Neural progenitor cell (in vitro differentiated cells): ENCODE results near the gene RNF212. TPM values are rescaled to one million over a fixed set of nuclear protein-coding genes. Genes with fewer than 3 reads are reported as not detected.

Source experiments
- DNase-seq: peaks from one replicate; pipeline ENCODE4 v3.0.0-alpha.2; 2016; ENCODE audit warnings: low spot score
- H2AFZ ChIP-seq: fragments of 200-600 bp; sonication (generic); replicated peaks from 2 replicates; pipeline ENCODE4 v1.6.1; 2016; ENCODE audit warnings: antibody characterized with exemption
- H3F3A ChIP-seq: fragments of 200-600 bp; sonication (generic); 2 replicates; pipeline ENCODE4 v1.6.1; 2016; ENCODE audit warnings: antibody characterized with exemption, low read depth
- H3K27ac ChIP-seq: fragments of 200-600 bp; sonication (generic); 2 replicates; pipeline ENCODE4 v1.5.1; 2016; ENCODE audit warnings: mild to moderate bottlenecking
- H3K27me3 ChIP-seq: fragments of 200-600 bp; sonication (generic); 2 replicates; pipeline ENCODE4 v1.6.1; 2016; ENCODE audit warnings: mild to moderate bottlenecking, moderate library complexity
- H3K36me3 ChIP-seq: fragments of 200-600 bp; sonication (generic); 2 replicates; pipeline ENCODE4 v1.5.1; 2016
- H3K4me1 ChIP-seq: fragments of 200-600 bp; sonication (generic); 2 replicates; pipeline ENCODE4 v1.6.1; 2016; ENCODE audit warnings: mixed run types
- H3K4me2 ChIP-seq: fragments of 200-600 bp; sonication (generic); 2 replicates; pipeline ENCODE4 v1.6.1; 2016
- H3K4me3 ChIP-seq: fragments of 200-600 bp; sonication (generic); 2 replicates; pipeline ENCODE4 v1.5.1; 2016
- H3K79me2 ChIP-seq: fragments of 200-600 bp; sonication (generic); 2 replicates; pipeline ENCODE4 v1.6.1; 2016; ENCODE audit warnings: low read depth
- H3K9ac ChIP-seq: fragments of 200-600 bp; sonication (generic); 2 replicates; pipeline ENCODE4 v1.6.1; 2016
- H3K9me3 ChIP-seq: fragments of 200-600 bp; sonication (generic); 2 replicates; pipeline ENCODE4 v1.5.1; 2016; ENCODE audit warnings: low read depth
- H4K20me1 ChIP-seq: fragments of 200-600 bp; sonication (generic); 2 replicates; pipeline ENCODE4 v1.6.1; 2016; ENCODE audit warnings: low read depth
- H3K27ac Mint-ChIP-seq: 3 replicates; pipeline ENCODE4 v1.8.0; 2021; ENCODE audit warnings: mixed read lengths
- H3K27me3 Mint-ChIP-seq: 2 replicates; pipeline ENCODE4 v1.8.0; 2022; ENCODE audit warnings: low read depth, mild to moderate bottlenecking, inconsistent platforms, moderate library complexity, mixed read lengths; ENCODE audit not compliant: insufficient read depth
- H3K36me3 Mint-ChIP-seq: 3 replicates; pipeline ENCODE4 v1.8.0; 2021; ENCODE audit warnings: mixed read lengths
- H3K4me1 Mint-ChIP-seq: 3 replicates; pipeline ENCODE4 v1.8.0; 2021; ENCODE audit warnings: mixed read lengths
- H3K4me3 Mint-ChIP-seq: 3 replicates; pipeline ENCODE4 v1.8.0; 2021; ENCODE audit warnings: mild to moderate bottlenecking, moderate library complexity, mixed read lengths
- H3K9me3 Mint-ChIP-seq: 3 replicates; pipeline ENCODE4 v1.8.0; 2020; ENCODE audit warnings: mixed read lengths
- EZH2 ChIP-seq: fragments of 200-600 bp; sonication (generic); IDR thresholded peaks from 2 replicates; pipeline ENCODE4 v1.6.1; 2017; ENCODE audit warnings: antibody characterized with exemption, mild to moderate bottlenecking, moderate library complexity
- EZH2phosphoT487 ChIP-seq: fragments of 200-600 bp; sonication (generic); IDR thresholded peaks from 2 replicates; pipeline ENCODE4 v1.6.1; 2017; ENCODE audit warnings: antibody characterized with exemption
- total RNA-seq: library from RNA; depleted of rRNA; stranded (reverse); fragments of >200 nt; gene quantifications from 2 replicates; pipeline ENCODE4 v1.2.3, GENCODE V29; 2015; ENCODE audit warnings: low replicate concordance
- TF ChIP-seq, protein P1 (sequence below): fragments of 200-600 bp; sonication (generic); IDR thresholded peaks from 2 replicates; pipeline ENCODE4 v1.5.1; 2017; ENCODE audit warnings: antibody characterized with exemption, mild to moderate bottlenecking

Gene RNF212
- total RNA-seq, 1 donor from 2014 or later: 3.4 TPM

DNA sequence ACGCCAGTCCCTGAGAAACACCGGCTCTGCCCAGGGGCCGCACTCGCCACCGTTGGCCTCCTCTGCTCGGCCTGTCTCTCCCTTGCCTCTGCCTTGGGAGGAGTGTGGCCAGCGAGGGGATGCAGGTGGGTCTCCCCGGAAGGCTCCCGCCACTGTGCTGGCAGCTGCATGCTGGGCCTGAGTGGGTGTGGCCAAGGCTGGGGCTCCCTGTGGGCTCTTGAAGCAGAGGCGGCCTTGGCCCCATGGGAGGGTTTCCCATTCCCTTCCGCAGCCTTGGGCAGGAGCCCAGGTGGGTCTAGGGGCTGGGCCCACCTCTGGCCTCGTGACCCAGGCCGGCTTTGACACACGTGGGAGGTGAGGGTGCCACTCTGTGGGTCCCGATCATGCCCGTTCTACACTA lies 82.8 kb downstream of the RNF212 start:
- Histone ChIP-seq H3K4me1 (peaks cover 17% of the 10 kb centered on the region), H3K4me2 (no peak overlapping the region), H3K9me3 (no peaks in the 10 kb centered on the region), H3K9ac (no peak overlapping the region), H3K27ac (no peak overlapping the region), H3K79me2 (no peaks in the 10 kb centered on the region), H4K20me1 (peaks cover 6% of the 10 kb centered on the region), H3K4me3 (no peak overlapping the region), H2AFZ (no peak overlapping the region), H3K27me3 (no peaks in the 10 kb centered on the region), H3K36me3 (no peaks in the 10 kb centered on the region), H3F3A (peaks cover 5% of the 10 kb centered on the region)
- DNase-seq: no peak
- peaks cover 3% of the 10 kb centered on the region for H3K9me3 Mint-ChIP-seq
- H3K4me3 Mint-ChIP-seq: no peak overlapping the region
- H3K27me3 Mint-ChIP-seq: peaks cover 9% of the 10 kb centered on the region
- TF ChIP-seq EZH2 (no peak), EZH2phosphoT487 (no peak)
- TF ChIP-seq, protein P1, sequence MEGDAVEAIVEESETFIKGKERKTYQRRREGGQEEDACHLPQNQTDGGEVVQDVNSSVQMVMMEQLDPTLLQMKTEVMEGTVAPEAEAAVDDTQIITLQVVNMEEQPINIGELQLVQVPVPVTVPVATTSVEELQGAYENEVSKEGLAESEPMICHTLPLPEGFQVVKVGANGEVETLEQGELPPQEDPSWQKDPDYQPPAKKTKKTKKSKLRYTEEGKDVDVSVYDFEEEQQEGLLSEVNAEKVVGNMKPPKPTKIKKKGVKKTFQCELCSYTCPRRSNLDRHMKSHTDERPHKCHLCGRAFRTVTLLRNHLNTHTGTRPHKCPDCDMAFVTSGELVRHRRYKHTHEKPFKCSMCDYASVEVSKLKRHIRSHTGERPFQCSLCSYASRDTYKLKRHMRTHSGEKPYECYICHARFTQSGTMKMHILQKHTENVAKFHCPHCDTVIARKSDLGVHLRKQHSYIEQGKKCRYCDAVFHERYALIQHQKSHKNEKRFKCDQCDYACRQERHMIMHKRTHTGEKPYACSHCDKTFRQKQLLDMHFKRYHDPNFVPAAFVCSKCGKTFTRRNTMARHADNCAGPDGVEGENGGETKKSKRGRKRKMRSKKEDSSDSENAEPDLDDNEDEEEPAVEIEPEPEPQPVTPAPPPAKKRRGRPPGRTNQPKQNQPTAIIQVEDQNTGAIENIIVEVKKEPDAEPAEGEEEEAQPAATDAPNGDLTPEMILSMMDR: no peak
- no peaks in the 10 kb centered on the region for H3K36me3 Mint-ChIP-seq
- peaks cover 4% of the 10 kb centered on the region for H3K4me1 Mint-ChIP-seq
- no peak overlapping the region for H3K27ac Mint-ChIP-seq

GRCh38 chr4:1030031-1030430 lies 83.3 kb downstream of the RNF212 start:
- H3F3A ChIP-seq: peaks cover 5% of the 10 kb centered on the region
- H2AFZ ChIP-seq: no peak overlapping the region
- H3K4me1 Mint-ChIP-seq: peaks cover 4% of the 10 kb centered on the region
- no peaks in the 10 kb centered on the region for H3K27me3 ChIP-seq
- H3K4me3 Mint-ChIP-seq: no peak overlapping the region
- no peak overlapping the region for H3K27ac ChIP-seq
- no peak overlapping the region for H3K9ac ChIP-seq
- H3K36me3 Mint-ChIP-seq: peaks cover 5% of the 10 kb centered on the region
- peaks cover 3% of the 10 kb centered on the region for H3K9me3 Mint-ChIP-seq
- TF ChIP-seq EZH2: no peak
- TF ChIP-seq EZH2phosphoT487: no peak
- TF ChIP-seq, protein P1: no peak
- H3K79me2 ChIP-seq: no peaks in the 10 kb centered on the region
- DNase-seq: no peak
- no peak overlapping the region for H3K4me2 ChIP-seq
- no peaks in the 10 kb centered on the region for H3K9me3 ChIP-seq
- H3K27me3 Mint-ChIP-seq: peaks cover 9% of the 10 kb centered on the region
- no peak overlapping the region for H3K4me3 ChIP-seq
- H4K20me1 ChIP-seq: peaks cover 6% of the 10 kb centered on the region
- H3K4me1 ChIP-seq: peaks cover 13% of the 10 kb centered on the region
- H3K27ac Mint-ChIP-seq: no peak overlapping the region
- H3K36me3 ChIP-seq: no peaks in the 10 kb centered on the region

DNA sequence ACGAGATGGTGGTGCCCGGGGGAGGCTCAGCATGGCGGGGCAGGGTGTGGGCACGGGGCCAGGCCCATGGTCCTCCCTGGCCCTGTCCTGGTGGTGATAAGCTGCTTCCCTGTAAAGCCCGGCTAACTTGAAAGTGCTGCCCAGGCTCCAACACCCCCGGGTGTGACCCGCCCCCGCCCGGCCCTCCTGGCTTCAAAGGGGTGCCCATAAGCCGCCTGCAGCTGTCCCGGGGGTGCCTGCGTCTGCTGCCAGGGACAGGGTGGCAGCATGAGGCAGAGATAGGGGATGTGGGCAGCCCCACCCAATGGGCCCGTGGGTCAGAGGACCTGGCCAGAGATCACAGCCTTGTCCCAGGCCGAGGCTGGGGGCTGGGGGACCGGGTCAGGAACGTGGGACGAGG lies 83.8 kb downstream of the RNF212 start:
- no peaks in the 10 kb centered on the region for H3K9me3 ChIP-seq
- peaks cover 13% of the 10 kb centered on the region for H3K4me1 ChIP-seq
- H3K4me3 ChIP-seq: no peak overlapping the region
- no peak overlapping the region for H3K9ac ChIP-seq
- peaks cover 6% of the 10 kb centered on the region for H4K20me1 ChIP-seq
- peaks cover 5% of the 10 kb centered on the region for H3F3A ChIP-seq
- no peak overlapping the region for H3K4me3 Mint-ChIP-seq
- H3K27me3 ChIP-seq: no peaks in the 10 kb centered on the region
- H3K27ac ChIP-seq: no peak overlapping the region
- no peak for DNase-seq
- H3K4me2 ChIP-seq: no peak overlapping the region
- no peak overlapping the region for H3K27ac Mint-ChIP-seq
- no peak overlapping the region for H2AFZ ChIP-seq
- TF ChIP-seq EZH2phosphoT487: no peak
- no peak for TF ChIP-seq EZH2
- TF ChIP-seq, protein P1: no peak
- H3K4me1 Mint-ChIP-seq: peaks cover 4% of the 10 kb centered on the region
- H3K36me3 ChIP-seq: no peaks in the 10 kb centered on the region
- peaks cover 3% of the 10 kb centered on the region for H3K9me3 Mint-ChIP-seq
- peaks cover 9% of the 10 kb centered on the region for H3K27me3 Mint-ChIP-seq
- no peaks in the 10 kb centered on the region for H3K79me2 ChIP-seq
- peaks cover 5% of the 10 kb centered on the region for H3K36me3 Mint-ChIP-seq
